Fibroblast of pulmonary artery (primary cell): ENCODE results near the gene RANGAP1.

Experiments used
- DNase-seq: peaks from one replicate; pipeline ENCODE4 v3.0.0-alpha.2; 2010; ENCODE audit warnings: low read depth
- H3K4me3 ChIP-seq: replicated peaks from 2 replicates; pipeline ENCODE4 v1.5.1; 2011; ENCODE audit warnings: low read depth, mild to moderate bottlenecking, control low read depth, low read length, moderate library complexity
- CTCF ChIP-seq: IDR thresholded peaks from 2 replicates; pipeline ENCODE4 v1.5.1; 2011; ENCODE audit warnings: mild to moderate bottlenecking, control low read depth, low read length, inconsistent platforms; ENCODE audit errors: missing control alignments

The RANGAP1 gene

GRCh38 chr22:41249442-41249841, 36.5 kb downstream of the RANGAP1 start:
- H3K4me3 ChIP-seq: no peak overlapping the region
- DNase-seq: no peak
- no peak for TF ChIP-seq CTCF

- no peak for TF ChIP-seq CTCF
Measured at GRCh38 chr22:41248758-41249157, 37.2 kb downstream of the RANGAP1 start.

GRCh38 chr22:41248314-41248713, 37.7 kb downstream of the RANGAP1 start:
- DNase-seq: no peak
- no peak overlapping the region for H3K4me3 ChIP-seq
- TF ChIP-seq CTCF: no peak

More at GRCh38 chr22:41248758-41249157, 37.2 kb downstream of the RANGAP1 start:
- H3K4me3 ChIP-seq: no peak overlapping the region
- no peak for DNase-seq

GRCh38 chr22:41247703-41248102, 38.3 kb downstream of the RANGAP1 start:
- DNase-seq: no peak
- TF ChIP-seq CTCF: no peak

GRCh38 chr22:41245917-41246499, 40.0 kb downstream of the RANGAP1 start:
- no peak for TF ChIP-seq CTCF
- H3K4me3 ChIP-seq: no peak overlapping the region
- no peak for DNase-seq

More at GRCh38 chr22:41247703-41248102, 38.3 kb downstream of the RANGAP1 start:
- H3K4me3 ChIP-seq: no peak overlapping the region

- no peak overlapping the region for H3K4me3 ChIP-seq
- TF ChIP-seq CTCF: no peak
- DNase-seq: no peak
Measured at GRCh38 chr22:41243361-41243760, 42.6 kb downstream of the RANGAP1 start.
